AG09309 (cell line): ENCODE results near the gene FMN2.
A peak's percentile ranks its signal among the peaks of the same experiment; 100 is the strongest.

Experiments used
- DNase-seq: peaks from one replicate; pipeline ENCODE4 v3.0.0-alpha.2; 2010; ENCODE audit warnings: low read depth
- H3K4me3 ChIP-seq: 2 replicates; pipeline ENCODE4 v1.5.1; 2011; ENCODE audit warnings: mild to moderate bottlenecking, low read depth, low read length, moderate library complexity; ENCODE audit not compliant: control insufficient read depth
- CTCF ChIP-seq: IDR thresholded peaks from 2 replicates; pipeline ENCODE4 v1.5.1; 2011; ENCODE audit warnings: mild to moderate bottlenecking, low read depth, low read length, inconsistent platforms; ENCODE audit not compliant: insufficient read depth, control insufficient read depth; ENCODE audit errors: missing control alignments

FMN2 gene

GRCh38 chr1:240164742-240165141, 73.1 kb downstream of the FMN2 start:
- TF ChIP-seq CTCF = no peak
- no peak for DNase-seq
- no peak overlapping the region for H3K4me3 ChIP-seq

GRCh38 chr1:240169188-240169587, 77.5 kb downstream of the FMN2 start:
- DNase-seq = no peak

GRCh38 chr1:240170266-240170665, 78.6 kb downstream of the FMN2 start:
- TF ChIP-seq CTCF = no peak
- no peak overlapping the region for H3K4me3 ChIP-seq
- no peak for DNase-seq

More at GRCh38 chr1:240169188-240169587, 77.5 kb downstream of the FMN2 start:
- TF ChIP-seq CTCF = peak; percentile 28
- H3K4me3 ChIP-seq = no peak overlapping the region

GRCh38 chr1:240170806-240171205, 79.1 kb downstream of the FMN2 start:
- H3K4me3 ChIP-seq = no peak overlapping the region
- TF ChIP-seq CTCF = no peak
- no peak for DNase-seq

GRCh38 chr1:240171907-240172306, 80.2 kb downstream of the FMN2 start:
- H3K4me3 ChIP-seq = no peak overlapping the region
- DNase-seq = no peak
- no peak for TF ChIP-seq CTCF

GRCh38 chr1:240173836-240174235, 82.2 kb downstream of the FMN2 start:
- no peak overlapping the region for H3K4me3 ChIP-seq
- TF ChIP-seq CTCF = no peak
- no peak for DNase-seq

- DNase-seq = no peak
- no peak for TF ChIP-seq CTCF
These were observed 83.1 kb downstream of the FMN2 start for GRCh38 chr1:240174734-240175133.

More at GRCh38 chr1:240174734-240175133, 83.1 kb downstream of the FMN2 start:
- H3K4me3 ChIP-seq = no peak overlapping the region
